GM12878 (cell line): Measurements from ENCODE around the gene CCDC57. TPM values are rescaled to one million over a fixed set of nuclear protein-coding genes. Genes with fewer than 3 reads are reported as not detected.

Experiments used
- E4F1 ChIP-seq: fragments of 450-650 bp; IDR thresholded peaks from 2 replicates; pipeline ENCODE4 v1.6.1; 2018; ENCODE audit warnings: borderline replicate concordance, mild to moderate bottlenecking; ENCODE audit not compliant: partially characterized antibody
- NKRF ChIP-seq: fragments of 450-650 bp; conservative IDR thresholded peaks from 2 replicates; pipeline ENCODE4 v1.6.1; 2017; ENCODE audit warnings: mild to moderate bottlenecking, moderate library complexity
- PBX3 ChIP-seq: IDR thresholded peaks from 2 replicates; pipeline ENCODE4 v1.6.1; 2011; ENCODE audit warnings: mild to moderate bottlenecking, low read depth, low read length, moderate library complexity; ENCODE audit not compliant: insufficient replicate concordance
- POLR2AphosphoS5 ChIP-seq: IDR thresholded peaks from 2 replicates; pipeline ENCODE4 v1.6.1; 2011; ENCODE audit warnings: mild to moderate bottlenecking, low read length, inconsistent platforms
- RAD21 ChIP-seq: IDR thresholded peaks from 2 replicates; pipeline ENCODE4 v1.6.1; 2011; ENCODE audit warnings: mild to moderate bottlenecking, low read depth, low read length, moderate library complexity; ENCODE audit not compliant: insufficient read depth
- RELA ChIP-seq: fragments of 450-650 bp; IDR thresholded peaks from 2 replicates; pipeline ENCODE4 v1.8.0; 2014; ENCODE audit warnings: borderline replicate concordance; ENCODE audit not compliant: partially characterized antibody
- SP1 ChIP-seq: IDR thresholded peaks from one replicate; pipeline ENCODE4 v1.6.1; 2011; ENCODE audit warnings: low read depth, low read length
- TCF12 ChIP-seq: IDR thresholded peaks from 2 replicates; pipeline ENCODE4 v1.6.1; 2011; ENCODE audit warnings: low read depth, mild to moderate bottlenecking, low read length
- TCF3 ChIP-seq: IDR thresholded peaks from 2 replicates; pipeline ENCODE4 v1.6.1; 2012; ENCODE audit warnings: low read depth, mild to moderate bottlenecking, low read length, borderline replicate concordance; ENCODE audit not compliant: insufficient read depth
- USF1 ChIP-seq: IDR thresholded peaks from 2 replicates; pipeline ENCODE4 v1.6.1; 2011; ENCODE audit warnings: borderline replicate concordance, low read depth, mild to moderate bottlenecking, moderate library complexity, mixed read lengths, low read length; ENCODE audit not compliant: insufficient read depth; ENCODE audit errors: extremely low read length
- WRNIP1 ChIP-seq: IDR thresholded peaks from 2 replicates; pipeline ENCODE4 v1.6.1; 2011; ENCODE audit warnings: low read depth, low read length, improper control_type of control experiment, borderline replicate concordance
- ZZZ3 ChIP-seq: IDR thresholded peaks from 2 replicates; pipeline ENCODE4 v1.6.1; 2011; ENCODE audit warnings: low read depth; ENCODE audit not compliant: control insufficient read depth, insufficient read length
- polyA plus RNA-seq, 11 experiments: library from polyadenylated mRNA; depleted of rRNA in 4 of 11; unstranded in 6 of 11; stranded (reverse) in 5 of 11; fragments of >200 nt; fragmentation: Nextera tagmentation in 4 of 11; fragmentation: Illumina TruSeq in 1 of 11; extraction: Ambion mirVana in 4 of 11; extraction: Trizol in 1 of 11; gene quantifications; 1 replicate in 1 of 11; 2 replicates in 10 of 11; pipeline versions ENCODE4 v1.2.1 to v1.2.3, GENCODE V29; 2011 to 2016; ENCODE audit warnings: inconsistent platforms in 2 of 11, missing spikeins in 2 of 11, low read depth in 1 of 11
- total RNA-seq, 4 experiments: library from RNA; depleted of rRNA in 3 of 4; stranded (reverse); fragments of >200 nt in 3 of 4; fragmentation: Illumina TruSeq in 1 of 4; extraction: Trizol in 1 of 4; gene quantifications; 2 replicates each; pipeline versions ENCODE4 v1.2.1 to v1.2.3, GENCODE V29; 2013 to 2021

The CCDC57 gene
- total and polyA plus RNA-seq, 10 of the 15 experiments (the other 5 are each of a cell fraction or from before 2014, with no cell fraction given): 5.4 to 123 (median 45.8) TPM

- TF ChIP-seq E4F1: no peak
- TF ChIP-seq SP1: no peak
- TF ChIP-seq RAD21: no peak; the same call in 1 of the 2 replicates
- TF ChIP-seq WRNIP1: no peak
- no peak for TF ChIP-seq ZZZ3
- no peak for TF ChIP-seq TCF3
- no peak for TF ChIP-seq NKRF
- TF ChIP-seq USF1: no peak
- TF ChIP-seq TCF12: no peak
- TF ChIP-seq RELA: no peak
- TF ChIP-seq PBX3: no peak
- TF ChIP-seq POLR2AphosphoS5: peak; percentile 12; the same call in 1 of the 2 replicates
These were observed 31.9 kb upstream of the CCDC57 start (continued) for GRCh38 chr17:82244413-82245133.
